Measurements from ENCODE around the gene AGAP1. TPM values are rescaled to one million over a fixed set of nuclear protein-coding genes. Genes with fewer than 3 reads are reported as not detected.

Gene AGAP1
- total RNA-seq, 1 donor from 2014 or later: 36.2 TPM

DNA sequence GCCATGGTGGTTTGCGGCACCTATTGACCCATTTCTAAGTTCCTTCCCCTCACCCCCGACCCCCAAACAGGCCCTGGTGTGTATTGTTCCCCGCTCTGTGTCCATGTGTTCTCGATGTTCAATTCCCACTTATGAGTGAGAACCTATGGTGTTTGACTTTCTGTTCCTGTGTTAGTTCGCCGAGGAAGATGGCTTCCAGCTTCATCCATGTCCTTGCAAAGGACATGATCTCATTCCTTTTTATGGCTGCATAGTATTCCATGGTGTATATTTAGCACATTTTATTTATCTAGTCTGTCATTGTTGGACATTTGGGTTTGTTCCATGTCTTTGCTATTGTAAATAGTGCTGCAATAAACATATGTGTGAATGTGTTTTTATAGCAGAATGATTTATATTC lies 490.7 kb downstream of the AGAP1 start:
- no peak overlapping the region for H3K27ac ChIP-seq
- no peaks in the 10 kb centered on the region for H3K9me3 ChIP-seq
- H3K36me3 ChIP-seq: peaks cover 5% of the 10 kb centered on the region
- DNase-seq (no peak), ATAC-seq (no peak)
- H3K4me1 ChIP-seq: no peaks in the 10 kb centered on the region
- TF ChIP-seq, protein P1, sequence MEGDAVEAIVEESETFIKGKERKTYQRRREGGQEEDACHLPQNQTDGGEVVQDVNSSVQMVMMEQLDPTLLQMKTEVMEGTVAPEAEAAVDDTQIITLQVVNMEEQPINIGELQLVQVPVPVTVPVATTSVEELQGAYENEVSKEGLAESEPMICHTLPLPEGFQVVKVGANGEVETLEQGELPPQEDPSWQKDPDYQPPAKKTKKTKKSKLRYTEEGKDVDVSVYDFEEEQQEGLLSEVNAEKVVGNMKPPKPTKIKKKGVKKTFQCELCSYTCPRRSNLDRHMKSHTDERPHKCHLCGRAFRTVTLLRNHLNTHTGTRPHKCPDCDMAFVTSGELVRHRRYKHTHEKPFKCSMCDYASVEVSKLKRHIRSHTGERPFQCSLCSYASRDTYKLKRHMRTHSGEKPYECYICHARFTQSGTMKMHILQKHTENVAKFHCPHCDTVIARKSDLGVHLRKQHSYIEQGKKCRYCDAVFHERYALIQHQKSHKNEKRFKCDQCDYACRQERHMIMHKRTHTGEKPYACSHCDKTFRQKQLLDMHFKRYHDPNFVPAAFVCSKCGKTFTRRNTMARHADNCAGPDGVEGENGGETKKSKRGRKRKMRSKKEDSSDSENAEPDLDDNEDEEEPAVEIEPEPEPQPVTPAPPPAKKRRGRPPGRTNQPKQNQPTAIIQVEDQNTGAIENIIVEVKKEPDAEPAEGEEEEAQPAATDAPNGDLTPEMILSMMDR (IDR thresholded peaks at IDR 0.05): no peak
- intact Hi-C loops (cut with DNase I): no loop called here
- H3K27me3 ChIP-seq (ENCODE audit: low read depth): no peaks in the 10 kb centered on the region
- no peak overlapping the region for H3K4me3 ChIP-seq

DNA sequence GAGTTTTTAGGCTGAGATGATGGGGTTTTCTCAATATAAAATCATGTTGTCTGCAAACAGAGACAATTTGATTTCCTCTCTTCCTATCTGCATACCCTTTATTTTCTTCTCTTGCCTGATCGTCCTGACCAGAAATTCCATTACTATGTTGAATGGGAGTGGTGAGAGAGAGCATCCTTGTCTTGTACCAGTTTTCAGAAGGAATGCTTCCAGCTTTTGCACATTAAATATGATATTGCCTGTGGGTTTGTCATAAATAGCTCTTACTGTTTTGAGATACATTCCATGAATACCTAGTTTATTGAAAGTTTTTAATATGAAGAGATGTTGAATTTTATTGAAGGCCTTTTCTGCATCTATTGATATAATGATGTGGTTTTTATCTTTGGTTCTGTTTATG lies 492.5 kb downstream of the AGAP1 start:
- intact Hi-C loops (cut with DNase I): no loop called here
- no peaks in the 10 kb centered on the region for H3K36me3 ChIP-seq
- H3K4me3 ChIP-seq: no peak overlapping the region
- ATAC-seq (no peak), DNase-seq (no peak)
- no peaks in the 10 kb centered on the region for H3K9me3 ChIP-seq
- no peaks in the 10 kb centered on the region for H3K27me3 ChIP-seq (ENCODE audit: low read depth)
- no peaks in the 10 kb centered on the region for H3K4me1 ChIP-seq
- H3K27ac ChIP-seq: no peak overlapping the region
- TF ChIP-seq, protein P1 (IDR thresholded peaks at IDR 0.05): no peak

DNA sequence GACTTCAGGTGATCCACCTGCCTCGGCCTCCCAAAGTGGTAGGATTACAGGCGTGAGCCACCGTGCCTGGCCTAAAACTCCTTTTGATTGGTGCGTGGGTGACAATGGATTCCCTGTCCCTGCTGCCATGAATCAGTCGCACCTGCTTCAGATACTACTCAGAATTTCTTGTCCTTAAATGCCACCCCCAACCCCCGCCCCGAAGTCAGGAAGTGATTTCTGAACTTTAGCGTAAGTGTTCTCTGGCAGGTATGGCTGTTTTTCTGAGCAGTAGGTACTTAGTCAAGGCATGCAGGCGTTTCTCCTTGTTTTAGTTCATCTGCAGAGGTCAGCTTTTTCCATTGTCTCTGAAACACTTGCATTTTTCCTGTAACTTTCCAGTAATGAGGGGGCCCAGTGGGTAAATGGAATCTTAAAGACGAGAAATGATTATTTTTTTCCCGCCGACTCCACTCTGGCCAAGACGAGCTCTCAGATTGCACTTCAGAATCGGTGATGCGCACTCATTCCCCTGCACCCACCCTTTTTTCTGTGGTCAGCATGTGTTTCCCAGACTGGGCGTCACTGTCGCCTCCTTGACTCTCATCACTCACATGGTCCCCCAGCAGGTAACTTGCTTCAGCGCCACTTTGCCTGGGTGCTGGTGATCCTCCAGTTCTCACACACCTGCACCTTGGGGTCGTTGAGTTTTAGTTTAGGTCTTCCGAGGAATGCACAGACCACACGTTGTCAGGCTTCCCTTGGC lies 494.6 kb downstream of the AGAP1 start:
- TF ChIP-seq, protein P1 (IDR thresholded peaks at IDR 0.05): no peak
- ATAC-seq (no peak), DNase-seq (no peak)
- Histone ChIP-seq H3K27ac (no peak overlapping the region), H3K4me1 (no peaks in the 10 kb centered on the region), H3K27me3 (ENCODE audit: low read depth) (no peaks in the 10 kb centered on the region), H3K4me3 (no peak overlapping the region), H3K9me3 (no peaks in the 10 kb centered on the region), H3K36me3 (no peaks in the 10 kb centered on the region)
- intact Hi-C loops (cut with DNase I): no loop called here

DNA sequence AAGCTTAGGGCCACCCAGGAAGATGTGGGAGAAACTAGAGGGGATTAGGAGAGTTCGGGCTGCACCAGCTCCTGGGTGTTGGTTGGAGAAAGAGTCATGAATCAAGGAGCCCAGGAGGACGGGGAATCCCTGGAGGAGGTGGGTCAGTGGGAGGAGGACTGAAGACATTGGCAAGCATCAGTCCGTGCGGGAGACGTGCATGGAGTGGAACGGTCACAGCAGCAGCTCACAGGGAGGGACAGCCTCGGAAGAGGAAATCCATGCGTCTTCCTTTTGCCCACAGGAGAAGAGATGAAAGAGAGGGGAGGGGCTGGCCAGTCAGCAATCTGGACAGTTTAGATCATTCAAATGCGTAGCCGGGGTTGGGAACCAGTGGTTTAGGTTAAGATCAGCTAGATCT lies 495.7 kb downstream of the AGAP1 start:
- no peaks in the 10 kb centered on the region for H3K4me1 ChIP-seq
- DNase-seq (no peak), ATAC-seq (no peak)
- intact Hi-C loops (cut with DNase I): no loop called here
- TF ChIP-seq, protein P1 (IDR thresholded peaks at IDR 0.05): no peak
- no peaks in the 10 kb centered on the region for H3K27me3 ChIP-seq (ENCODE audit: low read depth)
- H3K27ac ChIP-seq: no peak overlapping the region
- no peak overlapping the region for H3K4me3 ChIP-seq
- no peaks in the 10 kb centered on the region for H3K9me3 ChIP-seq
- no peaks in the 10 kb centered on the region for H3K36me3 ChIP-seq

DNA sequence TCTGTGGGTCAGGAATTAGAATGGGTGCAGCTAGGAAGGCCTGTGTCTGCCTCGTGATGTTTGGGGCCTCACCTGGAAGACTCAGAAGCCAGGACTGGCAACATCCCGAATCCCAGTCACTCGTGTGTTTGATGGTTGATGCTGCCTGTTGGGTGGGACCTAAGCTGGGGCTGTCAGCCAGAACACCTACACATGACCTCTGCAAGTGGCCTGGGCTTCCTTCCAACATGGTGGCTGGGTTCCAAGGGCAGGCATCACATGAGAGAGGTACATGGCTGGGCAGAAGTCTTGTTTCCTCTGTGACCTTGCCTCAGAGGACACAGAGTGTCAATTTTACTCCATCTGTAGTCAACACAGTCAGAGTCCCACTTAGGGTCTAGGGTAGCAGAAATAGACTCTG lies 496.5 kb downstream of the AGAP1 start:
- Histone ChIP-seq H3K4me3 (no peak overlapping the region), H3K9me3 (no peaks in the 10 kb centered on the region), H3K4me1 (no peaks in the 10 kb centered on the region), H3K27me3 (ENCODE audit: low read depth) (no peaks in the 10 kb centered on the region), H3K36me3 (no peaks in the 10 kb centered on the region), H3K27ac (no peak overlapping the region)
- intact Hi-C loops (cut with DNase I): no loop called here
- TF ChIP-seq, protein P1 (IDR thresholded peaks at IDR 0.05): no peak
- DNase-seq (no peak), ATAC-seq (no peak)

Data from lower lobe of right lung (tissue), 2 donors.